Activated naive CD4-positive, alpha-beta T cell treated with anti-CD3 and anti-CD28 coated beads, Interleukin-2, amount 50 U/mL, for 16 hours (primary cell): ENCODE results near the gene WFIKKN1.

ENCODE experiments used
- DNase-seq: peaks from one replicate; pipeline ENCODE4 v3.0.0-alpha.2; 2020

WFIKKN1 gene

GRCh38 chr16:625117-625976 lies 5.4 kb upstream of the WFIKKN1 start:
- DNase-seq, result no peak

GRCh38 chr16:625977-626765 lies 4.6 kb upstream of the WFIKKN1 start:
- DNase-seq, result no peak

- no peak for DNase-seq
These were observed 3.9 kb upstream of the WFIKKN1 start for GRCh38 chr16:626787-627453.

GRCh38 chr16:627454-628239 lies 3.1 kb upstream of the WFIKKN1 start:
- no peak for DNase-seq

- no peak for DNase-seq
These were observed 2.3 kb upstream of the WFIKKN1 start for GRCh38 chr16:628321-629061.

- DNase-seq, result no peak
These were observed 1.5 kb upstream of the WFIKKN1 start for GRCh38 chr16:629185-629832.

GRCh38 chr16:629833-630248 lies 944 bp upstream of the WFIKKN1 start:
- DNase-seq, result no peak

GRCh38 chr16:630249-630814 lies 453 bp upstream of the WFIKKN1 start:
- DNase-seq, result no peak

GRCh38 chr16:631808-632358 lies 1.1 kb downstream of the WFIKKN1 start:
- no peak for DNase-seq

GRCh38 chr16:632486-633335 lies 1.9 kb downstream of the WFIKKN1 start:
- DNase-seq, result no peak

- DNase-seq, result no peak
These were observed 2.7 kb downstream of the WFIKKN1 start for GRCh38 chr16:633336-634050.

GRCh38 chr16:634051-634670 lies 3.4 kb downstream of the WFIKKN1 start:
- no peak for DNase-seq

GRCh38 chr16:634996-635395 lies 4.2 kb downstream of the WFIKKN1 start:
- no peak for DNase-seq

- no peak for DNase-seq
These were observed 4.9 kb downstream of the WFIKKN1 start for GRCh38 chr16:635573-636205.

GRCh38 chr16:636206-637080 lies 5.7 kb downstream of the WFIKKN1 start, which contains the start of gene METTL26:
Gene METTL26 (minus strand): TSS chr16:636305. CDS start chr16:636290, 15 bp downstream.
- peak; percentile 93 for DNase-seq

GRCh38 chr16:637081-638018 lies 6.6 kb downstream of the WFIKKN1 start:
- peak; percentile 83 for DNase-seq
